HEK293 (cell line): ENCODE measurements around the gene GRK2.

Experiments used
- CTCF ChIA-PET: fragments of 350-600 bp; formaldehyde crosslinking; extraction: SDS; loops from one replicate; lab custom pipeline; 2021; ENCODE audit warnings: antibody characterized with exemption; lab: Yijun Ruan, JAX
- POLR2A ChIA-PET: fragments of 300-600 bp; formaldehyde crosslinking; extraction: SDS; loops from one replicate; lab custom pipeline; 2020; ENCODE audit warnings: antibody characterized with exemption, inconsistent platforms; lab: Yijun Ruan, JAX
- H3K27ac ChIP-seq: fragments of 200-500 bp; sonication (Bioruptor generic); 2 replicates; pipeline ENCODE4 v1.5.1; 2014; ENCODE audit warnings: low read depth, low read length, control low read depth, inconsistent platforms; ENCODE audit errors: extremely low read depth
- H3K36me3 ChIP-seq, 2 experiments: fragments of 200-500 bp in 1 of 2; sonication (Bioruptor generic) in 1 of 2; 1 replicate in 1 of 2; 2 replicates in 1 of 2; pipeline ENCODE4 v1.5.1; 2014 to 2017; ENCODE audit warnings: inconsistent platforms in 2 of 2, low read length in 2 of 2; ENCODE audit not compliant: control insufficient read depth in 2 of 2, insufficient read depth in 1 of 2
- H3K4me1 ChIP-seq: fragments of 200-500 bp; sonication (Bioruptor generic); 2 replicates; pipeline ENCODE4 v1.5.1; 2014; ENCODE audit warnings: mild to moderate bottlenecking, low read length, inconsistent platforms; ENCODE audit not compliant: control insufficient read depth, insufficient read depth
- H3K4me3 ChIP-seq: 2 replicates; pipeline ENCODE4 v1.5.1; 2011; ENCODE audit warnings: low read depth, mild to moderate bottlenecking, control low read depth, low read length, moderate library complexity
- H3K9me3 ChIP-seq: fragments of 200-500 bp; sonication (Bioruptor generic); 2 replicates; pipeline ENCODE4 v1.5.1; 2014; ENCODE audit warnings: low read depth, low read length, inconsistent platforms; ENCODE audit not compliant: control insufficient read depth, insufficient read depth
- ZBTB11 ChIP-seq: fragments of 450-650 bp; formaldehyde crosslinking; conservative IDR thresholded peaks from 2 replicates; pipeline ENCODE4 v1.5.1; 2016; ENCODE audit warnings: low read depth, missing biosample characterization, missing genetic modification characterization
- ZNF146 ChIP-seq: fragments of 450-650 bp; formaldehyde crosslinking; IDR thresholded peaks from 2 replicates; pipeline ENCODE4 v1.5.1; 2016; ENCODE audit warnings: missing biosample characterization, missing genetic modification characterization
- ZNF19 ChIP-seq: fragments of 450-650 bp; formaldehyde crosslinking; IDR thresholded peaks from 2 replicates; pipeline ENCODE4; 2016; ENCODE audit warnings: missing biosample characterization, missing genetic modification characterization, low read depth
- ZNF350 ChIP-seq: fragments of 450-650 bp; formaldehyde crosslinking; IDR thresholded peaks from 2 replicates; pipeline ENCODE4 v1.5.0; 2017; ENCODE audit warnings: missing biosample characterization, mild to moderate bottlenecking, missing genetic modification characterization
- ZNF48 ChIP-seq: fragments of 450-650 bp; formaldehyde crosslinking; IDR thresholded peaks from 2 replicates; pipeline ENCODE4 v1.5.1; 2016; ENCODE audit warnings: missing biosample characterization, missing genetic modification characterization
- ZNF544 ChIP-seq: fragments of 450-650 bp; formaldehyde crosslinking; IDR thresholded peaks from 2 replicates; pipeline ENCODE4 v1.5.0; 2017; ENCODE audit warnings: missing biosample characterization, missing genetic modification characterization
- ZNF777 ChIP-seq: fragments of 450-650 bp; formaldehyde crosslinking; IDR thresholded peaks from 2 replicates; pipeline ENCODE4 v1.5.1; 2017; ENCODE audit warnings: missing biosample characterization, missing genetic modification characterization, borderline replicate concordance
- TF ChIP-seq, protein P1 (sequence below): fragments of 450-650 bp; IDR thresholded peaks from 2 replicates; pipeline ENCODE4 v1.5.1; 2018; ENCODE audit warnings: missing biosample characterization, mild to moderate bottlenecking, missing genetic modification characterization
- TF ChIP-seq, protein P2 (sequence below): fragments of 450-650 bp; formaldehyde crosslinking; IDR thresholded peaks from 2 replicates; pipeline ENCODE4 v1.5.1; 2016; ENCODE audit warnings: missing biosample characterization, missing genetic modification characterization
- TF ChIP-seq, protein P3 (sequence below): fragments of 450-650 bp; formaldehyde crosslinking; IDR thresholded peaks from 2 replicates; pipeline ENCODE4 v1.5.1; 2016; ENCODE audit warnings: missing biosample characterization, missing genetic modification characterization
- TF ChIP-seq, protein P4 (sequence below): fragments of 450-650 bp; formaldehyde crosslinking; IDR thresholded peaks from 2 replicates; pipeline ENCODE4 v1.5.1; 2016; ENCODE audit warnings: missing biosample characterization, missing genetic modification characterization
- TF ChIP-seq, protein P5 (sequence below): fragments of 450-650 bp; formaldehyde crosslinking; IDR thresholded peaks from 2 replicates; pipeline ENCODE4 v1.5.1; 2016; ENCODE audit warnings: missing biosample characterization, missing genetic modification characterization
- TF ChIP-seq, protein P6 (sequence below): fragments of 450-650 bp; formaldehyde crosslinking; IDR thresholded peaks from 2 replicates; pipeline ENCODE4 v1.5.1; 2016; ENCODE audit warnings: missing biosample characterization, missing genetic modification characterization
- TF ChIP-seq, protein P7 (sequence below): fragments of 450-650 bp; formaldehyde crosslinking; IDR thresholded peaks from 2 replicates; pipeline ENCODE4 v1.5.0; 2017; ENCODE audit warnings: missing biosample characterization, missing genetic modification characterization, borderline replicate concordance

The GRK2 gene

DNA sequence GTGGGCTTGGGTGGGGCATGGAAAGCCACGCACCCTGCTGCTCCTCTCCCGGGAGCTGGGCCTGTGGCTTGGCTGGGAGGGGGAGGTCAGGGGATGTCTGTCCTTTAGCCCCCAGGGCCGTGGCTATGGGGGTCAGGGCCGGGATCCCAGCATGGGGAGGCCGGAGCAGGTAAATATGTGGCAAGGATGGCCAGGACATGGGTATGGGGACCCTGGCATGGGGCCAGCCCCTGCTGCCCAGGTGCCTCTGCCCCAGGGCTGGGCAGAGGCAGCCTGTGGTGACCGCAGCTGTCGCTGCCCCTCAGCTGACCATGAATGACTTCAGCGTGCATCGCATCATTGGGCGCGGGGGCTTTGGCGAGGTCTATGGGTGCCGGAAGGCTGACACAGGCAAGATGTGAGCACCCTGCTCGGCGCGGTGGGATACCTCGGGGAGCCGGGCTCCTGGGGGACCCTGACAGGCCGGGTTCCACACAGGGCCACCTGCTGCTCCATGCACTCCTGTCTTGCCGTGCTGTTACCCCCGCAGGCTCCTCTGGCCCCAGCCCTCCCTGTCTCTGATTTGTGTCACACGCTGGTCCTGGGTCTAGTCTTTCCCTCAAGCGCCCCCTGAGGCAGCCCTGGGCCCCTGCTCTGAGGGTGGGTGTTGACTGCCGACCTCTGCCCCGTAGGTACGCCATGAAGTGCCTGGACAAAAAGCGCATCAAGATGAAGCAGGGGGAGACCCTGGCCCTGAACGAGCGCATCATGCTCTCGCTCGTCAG is 14.7 kb downstream of the GRK2 start:
- Histone ChIP-seq H3K4me1 (peaks cover 4% of the 10 kb centered on the region), H3K27ac (no peak overlapping the region), H3K36me3 (peaks cover 0 to 80% of the 10 kb centered on the region in 2 experiments; a peak in 2 of 3 replicates), H3K9me3 (no peaks in the 10 kb centered on the region), H3K4me3 (no peak overlapping the region)
- POLR2A ChIA-PET: no interaction called here
- CTCF ChIA-PET: no interaction called here
- TF ChIP-seq, protein P1, sequence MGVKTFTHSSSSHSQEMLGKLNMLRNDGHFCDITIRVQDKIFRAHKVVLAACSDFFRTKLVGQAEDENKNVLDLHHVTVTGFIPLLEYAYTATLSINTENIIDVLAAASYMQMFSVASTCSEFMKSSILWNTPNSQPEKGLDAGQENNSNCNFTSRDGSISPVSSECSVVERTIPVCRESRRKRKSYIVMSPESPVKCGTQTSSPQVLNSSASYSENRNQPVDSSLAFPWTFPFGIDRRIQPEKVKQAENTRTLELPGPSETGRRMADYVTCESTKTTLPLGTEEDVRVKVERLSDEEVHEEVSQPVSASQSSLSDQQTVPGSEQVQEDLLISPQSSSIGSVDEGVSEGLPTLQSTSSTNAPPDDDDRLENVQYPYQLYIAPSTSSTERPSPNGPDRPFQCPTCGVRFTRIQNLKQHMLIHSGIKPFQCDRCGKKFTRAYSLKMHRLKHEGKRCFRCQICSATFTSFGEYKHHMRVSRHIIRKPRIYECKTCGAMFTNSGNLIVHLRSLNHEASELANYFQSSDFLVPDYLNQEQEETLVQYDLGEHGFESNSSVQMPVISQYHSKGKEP (tag by site-specific recombination): no peak
- TF ChIP-seq ZNF146 (tag by site-specific recombination) (no peak), ZNF777 (no peak), ZBTB11 (tag by site-specific recombination) (no peak), ZNF350 (no peak), ZNF48 (tag by site-specific recombination) (no peak), ZNF544 (no peak), ZNF19 (tag by site-specific recombination) (no peak)
- TF ChIP-seq, protein P2, sequence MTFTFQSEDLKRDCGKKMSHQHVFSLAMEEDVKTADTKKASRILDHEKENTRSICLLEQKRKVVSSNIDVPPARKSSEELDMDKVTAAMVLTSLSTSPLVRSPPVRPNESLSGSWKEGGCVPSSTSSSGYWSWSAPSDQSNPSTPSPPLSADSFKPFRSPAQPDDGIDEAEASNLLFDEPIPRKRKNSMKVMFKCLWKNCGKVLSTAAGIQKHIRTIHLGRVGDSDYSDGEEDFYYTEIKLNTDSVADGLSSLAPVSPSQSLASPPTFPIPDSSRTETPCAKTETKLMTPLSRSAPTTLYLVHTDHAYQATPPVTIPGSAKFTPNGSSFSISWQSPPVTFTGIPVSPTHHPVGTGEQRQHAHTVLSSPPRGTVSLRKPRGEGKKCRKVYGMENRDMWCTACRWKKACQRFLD (tag by site-specific recombination): no peak
- TF ChIP-seq, protein P3, sequence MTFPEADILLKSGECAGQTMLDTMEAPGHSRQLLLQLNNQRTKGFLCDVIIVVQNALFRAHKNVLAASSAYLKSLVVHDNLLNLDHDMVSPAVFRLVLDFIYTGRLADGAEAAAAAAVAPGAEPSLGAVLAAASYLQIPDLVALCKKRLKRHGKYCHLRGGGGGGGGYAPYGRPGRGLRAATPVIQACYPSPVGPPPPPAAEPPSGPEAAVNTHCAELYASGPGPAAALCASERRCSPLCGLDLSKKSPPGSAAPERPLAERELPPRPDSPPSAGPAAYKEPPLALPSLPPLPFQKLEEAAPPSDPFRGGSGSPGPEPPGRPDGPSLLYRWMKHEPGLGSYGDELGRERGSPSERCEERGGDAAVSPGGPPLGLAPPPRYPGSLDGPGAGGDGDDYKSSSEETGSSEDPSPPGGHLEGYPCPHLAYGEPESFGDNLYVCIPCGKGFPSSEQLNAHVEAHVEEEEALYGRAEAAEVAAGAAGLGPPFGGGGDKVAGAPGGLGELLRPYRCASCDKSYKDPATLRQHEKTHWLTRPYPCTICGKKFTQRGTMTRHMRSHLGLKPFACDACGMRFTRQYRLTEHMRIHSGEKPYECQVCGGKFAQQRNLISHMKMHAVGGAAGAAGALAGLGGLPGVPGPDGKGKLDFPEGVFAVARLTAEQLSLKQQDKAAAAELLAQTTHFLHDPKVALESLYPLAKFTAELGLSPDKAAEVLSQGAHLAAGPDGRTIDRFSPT: no peak
- TF ChIP-seq, protein P4, sequence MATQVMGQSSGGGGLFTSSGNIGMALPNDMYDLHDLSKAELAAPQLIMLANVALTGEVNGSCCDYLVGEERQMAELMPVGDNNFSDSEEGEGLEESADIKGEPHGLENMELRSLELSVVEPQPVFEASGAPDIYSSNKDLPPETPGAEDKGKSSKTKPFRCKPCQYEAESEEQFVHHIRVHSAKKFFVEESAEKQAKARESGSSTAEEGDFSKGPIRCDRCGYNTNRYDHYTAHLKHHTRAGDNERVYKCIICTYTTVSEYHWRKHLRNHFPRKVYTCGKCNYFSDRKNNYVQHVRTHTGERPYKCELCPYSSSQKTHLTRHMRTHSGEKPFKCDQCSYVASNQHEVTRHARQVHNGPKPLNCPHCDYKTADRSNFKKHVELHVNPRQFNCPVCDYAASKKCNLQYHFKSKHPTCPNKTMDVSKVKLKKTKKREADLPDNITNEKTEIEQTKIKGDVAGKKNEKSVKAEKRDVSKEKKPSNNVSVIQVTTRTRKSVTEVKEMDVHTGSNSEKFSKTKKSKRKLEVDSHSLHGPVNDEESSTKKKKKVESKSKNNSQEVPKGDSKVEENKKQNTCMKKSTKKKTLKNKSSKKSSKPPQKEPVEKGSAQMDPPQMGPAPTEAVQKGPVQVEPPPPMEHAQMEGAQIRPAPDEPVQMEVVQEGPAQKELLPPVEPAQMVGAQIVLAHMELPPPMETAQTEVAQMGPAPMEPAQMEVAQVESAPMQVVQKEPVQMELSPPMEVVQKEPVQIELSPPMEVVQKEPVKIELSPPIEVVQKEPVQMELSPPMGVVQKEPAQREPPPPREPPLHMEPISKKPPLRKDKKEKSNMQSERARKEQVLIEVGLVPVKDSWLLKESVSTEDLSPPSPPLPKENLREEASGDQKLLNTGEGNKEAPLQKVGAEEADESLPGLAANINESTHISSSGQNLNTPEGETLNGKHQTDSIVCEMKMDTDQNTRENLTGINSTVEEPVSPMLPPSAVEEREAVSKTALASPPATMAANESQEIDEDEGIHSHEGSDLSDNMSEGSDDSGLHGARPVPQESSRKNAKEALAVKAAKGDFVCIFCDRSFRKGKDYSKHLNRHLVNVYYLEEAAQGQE (tag by site-specific recombination): no peak
- TF ChIP-seq, protein P5, sequence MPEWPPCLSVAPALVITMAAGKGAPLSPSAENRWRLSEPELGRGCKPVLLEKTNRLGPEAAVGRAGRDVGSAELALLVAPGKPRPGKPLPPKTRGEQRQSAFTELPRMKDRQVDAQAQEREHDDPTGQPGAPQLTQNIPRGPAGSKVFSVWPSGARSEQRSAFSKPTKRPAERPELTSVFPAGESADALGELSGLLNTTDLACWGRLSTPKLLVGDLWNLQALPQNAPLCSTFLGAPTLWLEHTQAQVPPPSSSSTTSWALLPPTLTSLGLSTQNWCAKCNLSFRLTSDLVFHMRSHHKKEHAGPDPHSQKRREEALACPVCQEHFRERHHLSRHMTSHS: no peak
- TF ChIP-seq, protein P6, sequence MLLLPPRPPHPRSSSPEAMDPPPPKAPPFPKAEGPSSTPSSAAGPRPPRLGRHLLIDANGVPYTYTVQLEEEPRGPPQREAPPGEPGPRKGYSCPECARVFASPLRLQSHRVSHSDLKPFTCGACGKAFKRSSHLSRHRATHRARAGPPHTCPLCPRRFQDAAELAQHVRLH (tag by site-specific recombination): no peak
- TF ChIP-seq, protein P7, sequence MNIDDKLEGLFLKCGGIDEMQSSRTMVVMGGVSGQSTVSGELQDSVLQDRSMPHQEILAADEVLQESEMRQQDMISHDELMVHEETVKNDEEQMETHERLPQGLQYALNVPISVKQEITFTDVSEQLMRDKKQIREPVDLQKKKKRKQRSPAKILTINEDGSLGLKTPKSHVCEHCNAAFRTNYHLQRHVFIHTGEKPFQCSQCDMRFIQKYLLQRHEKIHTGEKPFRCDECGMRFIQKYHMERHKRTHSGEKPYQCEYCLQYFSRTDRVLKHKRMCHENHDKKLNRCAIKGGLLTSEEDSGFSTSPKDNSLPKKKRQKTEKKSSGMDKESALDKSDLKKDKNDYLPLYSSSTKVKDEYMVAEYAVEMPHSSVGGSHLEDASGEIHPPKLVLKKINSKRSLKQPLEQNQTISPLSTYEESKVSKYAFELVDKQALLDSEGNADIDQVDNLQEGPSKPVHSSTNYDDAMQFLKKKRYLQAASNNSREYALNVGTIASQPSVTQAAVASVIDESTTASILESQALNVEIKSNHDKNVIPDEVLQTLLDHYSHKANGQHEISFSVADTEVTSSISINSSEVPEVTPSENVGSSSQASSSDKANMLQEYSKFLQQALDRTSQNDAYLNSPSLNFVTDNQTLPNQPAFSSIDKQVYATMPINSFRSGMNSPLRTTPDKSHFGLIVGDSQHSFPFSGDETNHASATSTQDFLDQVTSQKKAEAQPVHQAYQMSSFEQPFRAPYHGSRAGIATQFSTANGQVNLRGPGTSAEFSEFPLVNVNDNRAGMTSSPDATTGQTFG (tag by site-specific recombination): no peak
- TF ChIP-seq, all 188 proteins: peak for 0
